ENCODE data around the gene ARHGAP6.

GRCh38 chrX:11386001-11386523 is 279.7 kb downstream of the ARHGAP6 start:
- no peak for TF ChIP-seq CREB1 (IDR thresholded peaks at IDR 0.05; ENCODE audit: low read depth)
- TF ChIP-seq FOXM1 (IDR thresholded peaks at IDR 0.05; ENCODE audit: borderline replicate concordance, low read depth), result no peak
- TF ChIP-seq RAD21 (IDR thresholded peaks at IDR 0.05; ENCODE audit: low read depth), result no peak
- TF ChIP-seq EP300 (IDR thresholded peaks at IDR 0.05; ENCODE audit: borderline replicate concordance), result no peak
- no peak for TF ChIP-seq NFIC (IDR thresholded peaks at IDR 0.05)
- TF ChIP-seq MAX (IDR thresholded peaks at IDR 0.05), result no peak
- TF ChIP-seq TCF12 (IDR thresholded peaks at IDR 0.05; ENCODE audit: low read depth), result no peak
- no peak for TF ChIP-seq USF1 (IDR thresholded peaks at IDR 0.05)
- TF ChIP-seq TEAD4 (IDR thresholded peaks at IDR 0.05), result no peak
- no peak for TF ChIP-seq REST (IDR thresholded peaks at IDR 0.05; ENCODE audit: low read depth)
- TF ChIP-seq YY1 (IDR thresholded peaks at IDR 0.05; ENCODE audit: low read depth), result no peak
